Karpas-422 (cell line): ENCODE measurements around the gene C16orf92. TPM values are rescaled to one million over a fixed set of nuclear protein-coding genes. Genes with fewer than 3 reads are reported as not detected.

ENCODE experiments used
- DNase-seq: peaks from one replicate; pipeline ENCODE4 v3.0.0-alpha.2; 2015
- H2AFZ ChIP-seq: fragments of 200-600 bp; sonication (generic); 2 replicates; pipeline ENCODE4 v1.6.1; 2014; ENCODE audit warnings: antibody characterized with exemption, low read length, mixed read lengths
- H3K27ac ChIP-seq: fragments of 200-600 bp; sonication (generic); 2 replicates; pipeline ENCODE4 v1.5.1; 2014; ENCODE audit warnings: mild to moderate bottlenecking, low read length, moderate library complexity
- H3K27me3 ChIP-seq: fragments of 200-600 bp; sonication (generic); 2 replicates; pipeline ENCODE4 v1.6.1; 2014; ENCODE audit warnings: low read length, mixed read lengths
- H3K36me3 ChIP-seq: fragments of 200-600 bp; sonication (generic); 2 replicates; pipeline ENCODE4 v1.6.1; 2014; ENCODE audit warnings: low read length, mixed read lengths; ENCODE audit not compliant: insufficient read depth
- H3K4me1 ChIP-seq: fragments of 200-600 bp; sonication (generic); 2 replicates; pipeline ENCODE4 v1.6.1; 2014; ENCODE audit warnings: mild to moderate bottlenecking, low read length, mixed read lengths
- H3K4me2 ChIP-seq: fragments of 200-600 bp; sonication (generic); 2 replicates; pipeline ENCODE4 v1.6.1; 2014; ENCODE audit warnings: low read length, low read depth, mild to moderate bottlenecking; ENCODE audit not compliant: poor library complexity, severe bottlenecking
- H3K4me3 ChIP-seq: fragments of 200-600 bp; sonication (generic); 2 replicates; pipeline ENCODE4 v1.5.1; 2014; ENCODE audit warnings: mild to moderate bottlenecking, antibody characterized with exemption, low read length, mixed read lengths
- H3K79me2 ChIP-seq: fragments of 200-600 bp; sonication (generic); 2 replicates; pipeline ENCODE4 v1.6.1; 2014; ENCODE audit warnings: mild to moderate bottlenecking, low read length, mixed read lengths
- H3K9ac ChIP-seq: fragments of 200-600 bp; sonication (generic); 2 replicates; pipeline ENCODE4 v1.6.0; 2014; ENCODE audit warnings: low read length
- H3K9me2 ChIP-seq: fragments of 200-600 bp; sonication (generic), shearing (Covaris generic); replicated peaks from 2 replicates; pipeline ENCODE4 v1.6.0; 2014; ENCODE audit warnings: mild to moderate bottlenecking, low read length, moderate library complexity; ENCODE audit not compliant: insufficient read depth
- H3K9me3 ChIP-seq: fragments of 300-700, 200-600 bp; sonication (generic); 2 replicates; pipeline ENCODE4 v1.6.1; 2014; ENCODE audit warnings: low read length, mixed read lengths
- H4K20me1 ChIP-seq: fragments of 200-600 bp; sonication (generic); 2 replicates; pipeline ENCODE4 v1.6.1; 2014; ENCODE audit warnings: mild to moderate bottlenecking, antibody characterized with exemption, low read length, low read depth; ENCODE audit not compliant: insufficient read depth
- total RNA-seq: library from RNA; depleted of rRNA; stranded (reverse); fragments of >200 nt; shearing (Covaris generic); gene quantifications from 2 replicates; pipeline ENCODE4 v1.2.3, GENCODE V29; 2014; ENCODE audit warnings: low replicate concordance

Gene C16orf92
- total RNA-seq, 1 experiment from 2014 or later: not detected

- peaks cover 22% of the 10 kb centered on the region; the same call in 1 of the 2 replicates for H4K20me1 ChIP-seq
- no peaks in the 10 kb centered on the region for H3K9me2 ChIP-seq
- DNase-seq: no peak
- peaks cover 25% of the 10 kb centered on the region for H3K4me1 ChIP-seq
- H3K4me3 ChIP-seq: no peak overlapping the region
- no peaks in the 10 kb centered on the region for H3K9me3 ChIP-seq
- H2AFZ ChIP-seq: no peak overlapping the region
- no peaks in the 10 kb centered on the region for H3K27me3 ChIP-seq
- no peak overlapping the region for H3K27ac ChIP-seq
- no peak overlapping the region for H3K4me2 ChIP-seq
- H3K79me2 ChIP-seq: peaks cover 45% of the 10 kb centered on the region
- H3K36me3 ChIP-seq: peaks cover 28% of the 10 kb centered on the region
- no peak overlapping the region for H3K9ac ChIP-seq
Measured at GRCh38 chr16:29978564-29979270, 44.3 kb upstream of the C16orf92 start.

GRCh38 chr16:29982560-29983419 lies 40.2 kb upstream of the C16orf92 start:
- peaks cover 36% of the 10 kb centered on the region for H3K36me3 ChIP-seq
- H3K9me3 ChIP-seq: no peaks in the 10 kb centered on the region

DNA sequence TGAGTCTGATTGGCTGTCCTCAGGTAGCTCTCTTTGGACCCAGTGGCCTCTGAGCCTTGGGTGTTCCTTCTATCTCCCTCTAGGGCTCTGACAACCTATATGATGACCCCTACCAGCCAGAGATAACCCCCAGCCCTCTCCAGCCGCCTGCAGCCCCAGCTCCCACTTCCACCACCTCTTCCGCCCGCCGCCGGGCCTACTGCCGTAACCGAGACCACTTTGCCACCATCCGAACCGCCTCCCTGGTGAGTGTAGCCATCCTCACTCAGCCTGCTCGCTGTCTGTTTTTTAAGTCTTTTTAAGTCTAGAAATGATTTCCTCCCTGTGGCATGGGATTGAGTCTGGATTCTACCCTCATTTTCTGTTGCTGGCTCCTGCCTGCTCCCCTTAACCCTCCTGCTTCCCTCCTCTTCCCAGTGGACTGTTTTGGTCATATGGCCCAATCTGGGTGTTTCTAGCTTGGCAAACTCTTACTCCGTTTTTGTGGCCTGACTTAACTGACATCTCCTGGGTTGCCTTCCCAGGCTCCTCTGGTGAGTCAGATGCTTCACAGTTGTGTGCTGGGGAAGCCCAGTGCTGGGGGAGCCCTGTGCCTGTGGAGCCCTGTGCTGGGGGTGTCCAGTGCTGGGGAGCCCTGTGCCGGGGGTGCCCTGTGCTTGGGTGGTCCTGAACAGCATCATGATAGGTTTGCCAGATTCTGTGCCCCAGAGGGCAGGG lies 39.4 kb upstream of the C16orf92 start:
- no peak for DNase-seq
- no peaks in the 10 kb centered on the region for H3K4me1 ChIP-seq
- no peak overlapping the region for H3K27ac ChIP-seq

More at GRCh38 chr16:29982560-29983419, 40.2 kb upstream of the C16orf92 start:
- Histone ChIP-seq H3K79me2 (peaks cover 4% of the 10 kb centered on the region; the same call in 1 of the 2 replicates), H2AFZ (no peak overlapping the region), H3K4me2 (no peak overlapping the region), H3K9ac (no peak overlapping the region), H3K9me2 (no peaks in the 10 kb centered on the region), H4K20me1 (no peaks in the 10 kb centered on the region), H3K4me1 (no peaks in the 10 kb centered on the region), H3K4me3 (no peak overlapping the region), H3K27me3 (no peaks in the 10 kb centered on the region), H3K27ac (no peak overlapping the region)
- no peak for DNase-seq

DNA sequence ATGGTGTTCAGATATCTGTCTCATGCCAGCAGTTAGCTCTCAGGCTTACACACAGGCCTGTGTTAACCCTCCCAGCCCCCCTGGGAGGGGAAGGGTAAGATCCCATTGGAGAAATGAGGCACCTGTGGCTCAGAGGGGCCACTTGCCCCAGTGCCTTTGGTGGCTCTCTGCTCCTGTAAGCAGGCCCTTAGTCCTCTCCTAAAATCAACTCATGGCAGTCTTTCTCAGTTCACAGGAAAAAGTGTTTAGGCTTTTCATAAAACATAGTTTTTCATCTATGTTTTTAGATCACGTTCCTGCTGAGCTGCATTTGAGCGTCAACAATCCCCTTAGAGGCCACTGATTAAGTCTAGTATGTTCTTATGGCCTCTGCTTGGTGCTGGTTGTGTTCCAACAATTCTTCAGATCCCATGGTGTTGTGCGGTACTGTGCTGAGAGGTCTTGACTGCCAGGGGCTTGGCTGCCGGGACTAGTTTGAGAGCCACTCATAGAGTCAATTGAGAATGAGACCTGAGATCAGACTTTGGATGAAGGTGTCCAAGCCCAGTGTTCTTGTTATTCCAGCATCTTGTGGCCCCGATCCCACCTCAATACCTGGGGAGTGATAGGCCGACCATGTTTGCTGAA lies 38.7 kb upstream of the C16orf92 start:
- no peak overlapping the region for H2AFZ ChIP-seq
- no peak overlapping the region for H3K4me3 ChIP-seq
- H3K4me1 ChIP-seq: no peaks in the 10 kb centered on the region
- no peaks in the 10 kb centered on the region for H3K9me3 ChIP-seq
- H3K9ac ChIP-seq: no peak overlapping the region
- no peaks in the 10 kb centered on the region for H3K9me2 ChIP-seq
- DNase-seq: no peak
- H3K27ac ChIP-seq: no peak overlapping the region
- no peaks in the 10 kb centered on the region for H3K27me3 ChIP-seq
- H4K20me1 ChIP-seq: no peaks in the 10 kb centered on the region
- H3K4me2 ChIP-seq: no peak overlapping the region
- no peaks in the 10 kb centered on the region for H3K79me2 ChIP-seq
- peaks cover 28% of the 10 kb centered on the region for H3K36me3 ChIP-seq

More for the DNA sequence above, 39.4 kb upstream of the C16orf92 start:
- H3K9me2 ChIP-seq: no peaks in the 10 kb centered on the region
- H3K79me2 ChIP-seq: no peaks in the 10 kb centered on the region
- H3K4me2 ChIP-seq: no peak overlapping the region
- no peak overlapping the region for H3K4me3 ChIP-seq
- no peak overlapping the region for H3K9ac ChIP-seq
- no peaks in the 10 kb centered on the region for H4K20me1 ChIP-seq
- no peaks in the 10 kb centered on the region for H3K9me3 ChIP-seq
- H2AFZ ChIP-seq: no peak overlapping the region
- peaks cover 32% of the 10 kb centered on the region for H3K36me3 ChIP-seq
- H3K27me3 ChIP-seq: no peaks in the 10 kb centered on the region

DNA sequence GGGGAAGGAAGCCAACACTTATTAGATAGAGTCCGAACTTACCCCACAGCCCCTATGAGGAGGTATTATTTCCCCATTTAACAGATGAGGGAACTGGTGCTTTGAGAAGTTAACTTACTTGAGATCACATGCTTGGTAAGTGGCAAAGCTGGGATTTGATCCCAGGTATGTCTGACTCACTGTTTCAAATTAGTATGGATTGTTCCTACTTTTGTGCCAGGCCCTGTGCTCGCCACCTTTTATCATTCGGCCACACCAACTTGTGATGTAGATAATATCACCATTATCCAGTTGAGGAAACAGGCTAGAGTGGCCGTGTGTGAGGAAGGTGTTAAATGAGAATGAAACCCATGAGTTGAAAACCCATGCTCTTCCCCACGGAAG lies 38.2 kb upstream of the C16orf92 start:
- H4K20me1 ChIP-seq: no peaks in the 10 kb centered on the region
- no peaks in the 10 kb centered on the region for H3K9me2 ChIP-seq
- H3K9ac ChIP-seq: no peak overlapping the region
- no peaks in the 10 kb centered on the region for H3K27me3 ChIP-seq
- no peak overlapping the region for H3K4me2 ChIP-seq
- no peaks in the 10 kb centered on the region for H3K4me1 ChIP-seq
- DNase-seq: no peak
- no peaks in the 10 kb centered on the region for H3K9me3 ChIP-seq
- no peak overlapping the region for H3K4me3 ChIP-seq
- H2AFZ ChIP-seq: no peak overlapping the region
- H3K27ac ChIP-seq: no peak overlapping the region
- peaks cover 27% of the 10 kb centered on the region for H3K36me3 ChIP-seq
- H3K79me2 ChIP-seq: no peaks in the 10 kb centered on the region

- peaks cover 24% of the 10 kb centered on the region for H3K36me3 ChIP-seq
- peak; percentile 32 for DNase-seq
- H3K4me2 ChIP-seq: no peak overlapping the region
- H4K20me1 ChIP-seq: no peaks in the 10 kb centered on the region
- no peaks in the 10 kb centered on the region for H3K27me3 ChIP-seq
- H2AFZ ChIP-seq: no peak overlapping the region
- no peak overlapping the region for H3K9ac ChIP-seq
- H3K9me2 ChIP-seq: no peaks in the 10 kb centered on the region
- no peaks in the 10 kb centered on the region for H3K79me2 ChIP-seq
- H3K9me3 ChIP-seq: no peaks in the 10 kb centered on the region
- no peak overlapping the region for H3K4me3 ChIP-seq
- no peak overlapping the region for H3K27ac ChIP-seq
- no peaks in the 10 kb centered on the region for H3K4me1 ChIP-seq
Measured at GRCh38 chr16:29985271-29985811, 37.7 kb upstream of the C16orf92 start.

DNA sequence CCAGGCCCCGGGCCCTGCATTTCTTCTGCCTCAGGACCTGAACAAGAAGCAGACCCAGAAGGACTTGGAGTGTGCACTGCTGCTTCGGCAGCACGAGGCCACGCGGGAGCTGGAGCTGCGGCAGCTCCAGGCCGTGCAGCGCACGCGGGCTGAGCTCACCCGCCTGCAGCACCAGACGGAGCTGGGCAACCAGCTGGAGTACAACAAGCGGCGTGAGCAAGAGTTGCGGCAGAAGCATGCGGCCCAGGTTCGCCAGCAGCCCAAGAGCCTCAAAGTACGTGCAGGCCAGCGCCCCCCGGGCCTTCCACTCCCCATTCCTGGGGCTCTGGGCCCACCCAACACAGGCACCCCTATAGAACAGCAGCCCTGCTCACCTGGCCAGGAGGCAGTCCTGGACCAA lies 36.8 kb upstream of the C16orf92 start:
- H3K4me2 ChIP-seq: no peak overlapping the region
- no peak overlapping the region for H2AFZ ChIP-seq
- H3K27ac ChIP-seq: no peak overlapping the region
- H3K9me3 ChIP-seq: no peaks in the 10 kb centered on the region
- no peaks in the 10 kb centered on the region for H3K9me2 ChIP-seq
- no peaks in the 10 kb centered on the region for H4K20me1 ChIP-seq
- no peaks in the 10 kb centered on the region for H3K79me2 ChIP-seq
- no peaks in the 10 kb centered on the region for H3K4me1 ChIP-seq
- DNase-seq: peak; percentile 26
- no peaks in the 10 kb centered on the region for H3K27me3 ChIP-seq
- no peak overlapping the region for H3K4me3 ChIP-seq
- peaks cover 17% of the 10 kb centered on the region for H3K36me3 ChIP-seq
- no peak overlapping the region for H3K9ac ChIP-seq
